Small intestine (tissue), 7 donors: Measurements from ENCODE around the gene MACIR. TPM values are rescaled to one million over a fixed set of nuclear protein-coding genes. Genes with fewer than 3 reads are reported as not detected.

Experiments
- DNase-seq, 2 donors: peaks; one replicate each; pipeline versions ENCODE4 v3.0.0 to v3.0.0-alpha.2; 2013
- FAIRE-seq: peaks from 2 replicates; lab custom pipeline; 2012; peaks lifted over from hg19 to GRCh38; lab: Jason Lieb, UNC
- H3K27ac ChIP-seq, 3 donors: one replicate each; pipeline ENCODE4 v1.5.1; 2013; ENCODE audit warnings: low read length in 2 of 3, mild to moderate bottlenecking in 2 of 3, control low read depth in 1 of 3, inconsistent platforms in 1 of 3, low read depth in 1 of 3, moderate library complexity in 1 of 3
- H3K27me3 ChIP-seq, 3 donors: one replicate each; pipeline ENCODE4 v1.6.1; 2013; ENCODE audit warnings: low read length in 3 of 3, inconsistent platforms in 1 of 3; ENCODE audit not compliant: control insufficient read depth in 3 of 3, insufficient read depth in 3 of 3
- H3K36me3 ChIP-seq, 3 donors: one replicate each; pipeline ENCODE4 v1.6.1; 2013; ENCODE audit warnings: low read length in 3 of 3, inconsistent platforms in 1 of 3, low read depth in 1 of 3, mild to moderate bottlenecking in 1 of 3, moderate library complexity in 1 of 3; ENCODE audit not compliant: control insufficient read depth in 3 of 3, insufficient read depth in 2 of 3
- H3K4me1 ChIP-seq, 3 donors: one replicate each; pipeline ENCODE4 v1.6.1; 2013; ENCODE audit warnings: low read length in 2 of 3, inconsistent platforms in 1 of 3, low read depth in 1 of 3, mild to moderate bottlenecking in 1 of 3, moderate library complexity in 1 of 3; ENCODE audit not compliant: control insufficient read depth in 3 of 3, insufficient read depth in 2 of 3
- H3K4me3 ChIP-seq, 3 donors: one replicate each; pipeline ENCODE4 v1.5.1; 2013; ENCODE audit warnings: low read length in 3 of 3, control low read depth in 1 of 3, inconsistent platforms in 1 of 3, low read depth in 1 of 3, mild to moderate bottlenecking in 1 of 3, moderate library complexity in 1 of 3
- H3K9me3 ChIP-seq, 2 donors: one replicate each; pipeline ENCODE4 v1.6.1; 2013; ENCODE audit warnings: low read depth in 1 of 2, low read length in 1 of 2; ENCODE audit not compliant: control insufficient read depth in 2 of 2, insufficient read depth in 1 of 2
- WGBS, 3 donors: extraction: QIAGEN DNeasy Blood & Tissue Kit; methylation state at CpG; one replicate each; pipeline ENCODE4 v1.1.7; 2013; 5-methylcytosine and 5-hydroxymethylcytosine counted together
- polyA plus RNA-seq, 4 donors: library from polyadenylated mRNA; stranded (reverse) in 3 of 4; unstranded in 1 of 4; fragments of 200-250 nt in 3 of 4; fragments of 120-200 nt in 1 of 4; gene quantifications; one replicate each; pipeline versions ENCODE4 v1.2.1 to v1.2.3, GENCODE V29; 2013
- donor health status: healthy with polysubstance abuse.
- donor health status: control.
- donor health status: control.
- donor health status: Bipolar disorder and iron deficiency.
- donor health status: healthy.

Gene MACIR
- polyA plus RNA-seq, 4 donors, result 9.2 to 51.9 (median 16.7) TPM

GRCh38 chr5:103254921-103255320 is 3.6 kb upstream of the MACIR start:
- no peak overlapping the region for H3K27ac ChIP-seq
- H3K36me3 ChIP-seq, result no peaks in the 10 kb centered on the region
- H3K4me1 ChIP-seq, result peaks cover 0 to 7% (median 3%) of the 10 kb centered on the region in 3 donors
- H3K9me3 ChIP-seq, result no peaks in the 10 kb centered on the region
- WGBS, 3 donors, result 18 to 75% (median 45%) methylated on average over 1 of the region's 1 CpG
- DNase-seq, result no peak
- H3K27me3 ChIP-seq, result no peaks in the 10 kb centered on the region
- FAIRE-seq, result no peak
- H3K4me3 ChIP-seq, result no peak overlapping the region

- DNase-seq (peak; percentile 55 to 69), FAIRE-seq (no peak)
- Histone ChIP-seq H3K27ac (no peak overlapping the region), H3K27me3 (no peaks in the 10 kb centered on the region), H3K4me3 (no peak overlapping the region), H3K9me3 (no peaks in the 10 kb centered on the region), H3K4me1 (peaks cover 1 to 7% (median 3%) of the 10 kb centered on the region in 3 donors), H3K36me3 (no peaks in the 10 kb centered on the region)
- WGBS, 3 donors, result 43 to 73% (median 56%) methylated on average over 7 of the region's 7 CpGs
Measured at GRCh38 chr5:103255691-103256090, 2.9 kb upstream of the MACIR start.

GRCh38 chr5:103256178-103256577 is 2.4 kb upstream of the MACIR start:
- Histone ChIP-seq H3K4me3 (no peak overlapping the region), H3K4me1 (peaks cover 3 to 8% (median 4%) of the 10 kb centered on the region in 3 donors), H3K27ac (no peak overlapping the region), H3K9me3 (no peaks in the 10 kb centered on the region), H3K27me3 (no peaks in the 10 kb centered on the region), H3K36me3 (no peaks in the 10 kb centered on the region)
- WGBS, 3 donors, result 63 to 74% (median 64%) methylated on average over 4 of the region's 4 CpGs
- no peak for FAIRE-seq
- peak in 1 of 2 donors; percentile 30 for DNase-seq

GRCh38 chr5:103258957-103259704 is 568 bp downstream of the MACIR start:
- H3K9me3 ChIP-seq, result no peaks in the 10 kb centered on the region
- DNase-seq (peak; percentile 66 to 87), FAIRE-seq (no peak)
- no peaks in the 10 kb centered on the region for H3K36me3 ChIP-seq
- H3K4me3 ChIP-seq, result peak overlapping the region; percentile 76 to 95 (median 88)
- H3K4me1 ChIP-seq, result peaks cover 3 to 20% (median 10%) of the 10 kb centered on the region in 3 donors
- WGBS, 3 donors, result 0% methylated on average over 43 to 91 of the region's 91 CpGs
- H3K27ac ChIP-seq, result peak overlapping the region; percentile 72 to 98 (median 97)
- no peaks in the 10 kb centered on the region for H3K27me3 ChIP-seq

GRCh38 chr5:103259705-103260355 is 1.3 kb downstream of the MACIR start:
- H3K4me1 ChIP-seq, result peaks cover 3 to 23% (median 10%) of the 10 kb centered on the region in 3 donors
- H3K27ac ChIP-seq, result peak overlapping the region; percentile 72 to 98 (median 97)
- no peaks in the 10 kb centered on the region for H3K9me3 ChIP-seq
- FAIRE-seq, result no peak
- peak overlapping the region; percentile 76 to 95 (median 88) for H3K4me3 ChIP-seq
- DNase-seq, result peak in 1 of 2 donors; percentile 48
- H3K36me3 ChIP-seq, result no peaks in the 10 kb centered on the region
- WGBS, 3 donors, result 1 to 3% (median 2%) methylated on average over 20 of the region's 20 CpGs
- H3K27me3 ChIP-seq, result no peaks in the 10 kb centered on the region

GRCh38 chr5:103260951-103261350 is 2.4 kb downstream of the MACIR start:
- peaks cover 2 to 23% (median 10%) of the 10 kb centered on the region in 3 donors for H3K4me1 ChIP-seq
- FAIRE-seq, result no peak
- no peaks in the 10 kb centered on the region for H3K36me3 ChIP-seq
- H3K27me3 ChIP-seq, result no peaks in the 10 kb centered on the region
- DNase-seq, result peak in 1 of 2 donors; percentile 42
- peak overlapping the region in 2 of 3 donors; percentile 32 to 98 for H3K27ac ChIP-seq
- WGBS, 3 donors, result 8 to 24% (median 16%) methylated on average over 3 of the region's 3 CpGs
- H3K4me3 ChIP-seq, result peak overlapping the region in 2 of 3 donors; percentile 26 to 29
- H3K9me3 ChIP-seq, result no peaks in the 10 kb centered on the region

GRCh38 chr5:103262422-103262871 is 3.9 kb downstream of the MACIR start:
- Histone ChIP-seq H3K27ac (peak overlapping the region in 1 of 3 donors; percentile 98), H3K27me3 (no peaks in the 10 kb centered on the region), H3K36me3 (no peaks in the 10 kb centered on the region), H3K9me3 (no peaks in the 10 kb centered on the region), H3K4me1 (peaks cover 0 to 24% (median 10%) of the 10 kb centered on the region in 3 donors), H3K4me3 (no peak overlapping the region)
- no peak for DNase-seq
- no peak for FAIRE-seq
- WGBS, 3 donors, result 61 to 70% (median 62%) methylated on average over 1 of the region's 1 CpG

- DNase-seq (no peak), FAIRE-seq (no peak)
- Histone ChIP-seq H3K27ac (peak overlapping the region in 1 of 3 donors; percentile 32), H3K36me3 (no peaks in the 10 kb centered on the region), H3K9me3 (no peaks in the 10 kb centered on the region), H3K4me3 (no peak overlapping the region), H3K27me3 (no peaks in the 10 kb centered on the region), H3K4me1 (peaks cover 0 to 24% (median 10%) of the 10 kb centered on the region in 3 donors)
- 61 to 70% (median 65%) methylated on average over 2 of the region's 2 CpGs for WGBS, 3 donors
Measured at GRCh38 chr5:103263054-103263453, 4.5 kb downstream of the MACIR start.
